Stromal cell of bone marrow (primary cell): ENCODE data around the gene B2M.
"Not testable (repeated sequence)": the region's sequence is repeated elsewhere in the genome, so short reads cannot be mapped to it uniquely, and the experiment has no call there.

Experiments used
- DNase-seq: peaks from one replicate; pipeline ENCODE4 v3.0.0-alpha.2; 2012; ENCODE audit warnings: low read depth

The B2M gene

GRCh38 chr15:44698641-44699040 is 12.7 kb upstream of the B2M start:
- DNase-seq: no peak

GRCh38 chr15:44700676-44701075 is 10.6 kb upstream of the B2M start:
- not testable (repeated sequence) for DNase-seq

GRCh38 chr15:44705986-44706385 is 5.3 kb upstream of the B2M start:
- DNase-seq: no peak

- DNase-seq: no peak
These were observed 4.9 kb upstream of the B2M start for GRCh38 chr15:44706401-44706800.

GRCh38 chr15:44706946-44707636 is 4.2 kb upstream of the B2M start:
- no peak for DNase-seq

GRCh38 chr15:44710236-44711095 is 851 bp upstream of the B2M start:
- peak; percentile 43 for DNase-seq

- peak; percentile 13 for DNase-seq
These were observed 527 bp downstream of the B2M start for GRCh38 chr15:44711743-44712345.

- DNase-seq: peak; percentile 77
These were observed 1.2 kb downstream of the B2M start for GRCh38 chr15:44712346-44713005.

- DNase-seq: peak; percentile 20
These were observed 2.0 kb downstream of the B2M start for GRCh38 chr15:44713006-44713966.

- DNase-seq: no peak
These were observed 4.0 kb downstream of the B2M start for GRCh38 chr15:44715142-44715796.

- DNase-seq: no peak
These were observed 4.5 kb downstream of the B2M start for GRCh38 chr15:44715797-44716334.

- DNase-seq: no peak
These were observed 5.8 kb downstream of the B2M start for GRCh38 chr15:44716983-44717602.

- DNase-seq: no peak
These were observed 7.0 kb downstream of the B2M start for GRCh38 chr15:44718180-44718926.

- DNase-seq: no peak
These were observed 7.6 kb downstream of the B2M start for GRCh38 chr15:44718927-44719292.

- no peak for DNase-seq
These were observed 8.1 kb downstream of the B2M start for GRCh38 chr15:44719293-44719999.

- not testable (repeated sequence) for DNase-seq
These were observed 8.7 kb downstream of the B2M start for GRCh38 chr15:44720000-44720435.

GRCh38 chr15:44720460-44721176 is 9.3 kb downstream of the B2M start:
- DNase-seq: no peak

- no peak for DNase-seq
These were observed 10.7 kb downstream of the B2M start for GRCh38 chr15:44722011-44722410.
